K562 (cell line): ENCODE measurements around the gene BCAR3. TPM values are rescaled to one million over a fixed set of nuclear protein-coding genes. Genes with fewer than 3 reads are reported as not detected.

ENCODE experiments used
- ATAC-seq: fragments of 200-7000 bp; cut with Tn5 transposase; 3 replicates; pipeline ENCODE4 v1.9.1; 2020; ENCODE audit warnings: moderate library complexity
- BruUV-seq: library from RNA; stranded (reverse); fragments of 400-500 nt; replicated peaks from 2 replicates; lab custom pipeline; 2021; lab: Mats Ljungman, UMichigan
- CTCF ChIA-PET: fragments of 300-600 bp; formaldehyde crosslinking; extraction: SDS; loops from one replicate; lab custom pipeline; 2021; ENCODE audit warnings: low intra/inter-chr PET ratio; lab: Yijun Ruan, JAX
- POLR2A ChIA-PET: fragments of 300-600, 350-650 bp; sonication (Branson Sonifier 250); formaldehyde crosslinking; extraction: SDS; loops from one replicate; lab custom pipeline; 2021; ENCODE audit warnings: antibody characterized with exemption, inconsistent platforms; lab: Yijun Ruan, JAX
- DNase-seq, 4 experiments: peaks; one replicate each; pipeline versions ENCODE4 v3.0.0 to v3.0.0-alpha.2; 2011 to 2018; ENCODE audit warnings: low spot score in 3 of 4, mixed read lengths in 3 of 4; ENCODE audit errors: extremely low read depth in 1 of 4
- FAIRE-seq: peaks from 2 replicates; lab custom pipeline; 2011; peaks lifted over from hg19 to GRCh38; lab: Jason Lieb, UNC
- H2AFZ ChIP-seq: 2 replicates; pipeline ENCODE4 v1.6.0; 2011; ENCODE audit warnings: low read depth, low read length, control low read depth, inconsistent platforms
- H3K27ac ChIP-seq: fragments of 200-600 bp; 3 replicates; pipeline ENCODE4 v1.8.0; 2011; ENCODE audit warnings: low read depth, mild to moderate bottlenecking, control low read depth, inconsistent platforms, low read length, moderate library complexity, mixed read lengths; ENCODE audit errors: extremely low read depth
- H3K27me3 ChIP-seq, 2 experiments: fragments of 300-600 bp in 1 of 2; 2 replicates in 1 of 2; 3 replicates in 1 of 2; pipeline versions ENCODE4 v1.6.0 to v1.8.0; 2011; ENCODE audit warnings: inconsistent platforms in 2 of 2, low read length in 2 of 2, mild to moderate bottlenecking in 1 of 2, mixed read lengths in 1 of 2, moderate library complexity in 1 of 2; ENCODE audit not compliant: control insufficient read depth in 2 of 2, insufficient read depth in 2 of 2
- H3K36me3 ChIP-seq: fragments of 300-600 bp; 3 replicates; pipeline ENCODE4 v1.8.0; 2011; ENCODE audit warnings: mild to moderate bottlenecking, low read length, inconsistent platforms; ENCODE audit not compliant: control insufficient read depth, insufficient read depth
- H3K4me1 ChIP-seq, 2 experiments: fragments of 200-600 bp in 1 of 2; replicated peaks in 1 of 2; 2 replicates in 1 of 2; 3 replicates in 1 of 2; pipeline versions ENCODE4 v1.5.1 to v1.8.0; 2011; ENCODE audit warnings: inconsistent platforms in 2 of 2, low read length in 2 of 2, mild to moderate bottlenecking in 1 of 2, mixed read lengths in 1 of 2, moderate library complexity in 1 of 2; ENCODE audit not compliant: control insufficient read depth in 2 of 2, insufficient read depth in 2 of 2
- H3K4me2 ChIP-seq: 2 replicates; pipeline ENCODE4 v1.6.1; 2011; ENCODE audit warnings: low read length, control low read depth, inconsistent platforms, mixed read lengths; ENCODE audit not compliant: insufficient read depth
- H3K4me3 ChIP-seq: fragments of 200-600 bp; sonication (generic), shearing (Covaris generic); 2 replicates; pipeline ENCODE4 v1.5.1; 2016; ENCODE audit warnings: control low read depth, inconsistent platforms
- H3K79me2 ChIP-seq: fragments of 200-600 bp; 3 replicates; pipeline ENCODE4 v1.8.0; 2011; ENCODE audit warnings: low read length, inconsistent platforms; ENCODE audit not compliant: control insufficient read depth, insufficient read depth
- H3K9ac ChIP-seq, 2 experiments: 2 replicates each; pipeline versions ENCODE4 v1.6.0 to v1.6.1; 2011; ENCODE audit warnings: low read depth in 2 of 2, low read length in 2 of 2, control low read depth in 1 of 2, inconsistent platforms in 1 of 2, mild to moderate bottlenecking in 1 of 2, mixed read lengths in 1 of 2; ENCODE audit not compliant: insufficient read depth in 1 of 2
- H3K9me1 ChIP-seq: one replicate; pipeline ENCODE4 v1.6.0; 2011; ENCODE audit warnings: inconsistent platforms, mild to moderate bottlenecking, low read length, moderate library complexity; ENCODE audit not compliant: control insufficient read depth, insufficient read depth
- H3K9me3 ChIP-seq: replicated peaks from 2 replicates; pipeline ENCODE4 v1.5.1; 2011; ENCODE audit warnings: low read depth, low read length, inconsistent platforms; ENCODE audit not compliant: control insufficient read depth, insufficient read depth
- H4K20me1 ChIP-seq: replicated peaks from 2 replicates; pipeline ENCODE4 v1.6.1; 2011; ENCODE audit warnings: low read length, inconsistent platforms, mixed read lengths; ENCODE audit not compliant: control insufficient read depth, insufficient read depth
- EZH2 ChIP-seq: IDR thresholded peaks from 2 replicates; pipeline ENCODE4 v1.6.1; 2012; ENCODE audit warnings: low read depth, mild to moderate bottlenecking, inconsistent platforms, low read length, borderline replicate concordance
- L3MBTL2 ChIP-seq: fragments of 450-650 bp; IDR thresholded peaks from 2 replicates; pipeline ENCODE4 v1.6.1; 2016; ENCODE audit warnings: mild to moderate bottlenecking, moderate library complexity
- NRF1 ChIP-seq, 2 experiments: fragments of 450-650 bp; IDR thresholded peaks in 1 of 2; conservative IDR thresholded peaks in 1 of 2; 2 replicates each; pipeline ENCODE4 v1.6.1; 2014; ENCODE audit warnings: mild to moderate bottlenecking in 2 of 2
- SMAD4 ChIP-seq: fragments of 250-450 bp; sonication (Bioruptor Pico); conservative IDR thresholded peaks from 2 replicates; pipeline ENCODE4 v1.8.0; 2021; ENCODE audit warnings: inconsistent platforms, mild to moderate bottlenecking, moderate library complexity
- SP1 ChIP-seq: sonication (generic); formaldehyde crosslinking; IDR thresholded peaks from 2 replicates; pipeline ENCODE4 v1.8.1; 2022; ENCODE audit warnings: mild to moderate bottlenecking, missing genetic modification reagents
- WHSC1 ChIP-seq: IDR thresholded peaks from one replicate; pipeline ENCODE4 v1.6.1; 2012; ENCODE audit warnings: low read length, control low read depth, inconsistent platforms
- ZBTB1 ChIP-seq: sonication (generic); formaldehyde crosslinking; IDR thresholded peaks from 2 replicates; pipeline ENCODE4 v1.8.1; 2023; ENCODE audit warnings: missing genetic modification reagents, low read depth, mild to moderate bottlenecking, borderline replicate concordance
- ZFP1 ChIP-seq: fragments of 450-650 bp; formaldehyde crosslinking; IDR thresholded peaks from 2 replicates; pipeline ENCODE4 v1.4.0; 2020; ENCODE audit warnings: mild to moderate bottlenecking, mixed read lengths
- ZNF12 ChIP-seq: sonication (generic); formaldehyde crosslinking; IDR thresholded peaks from 2 replicates; pipeline ENCODE4 v1.4.0; 2020; ENCODE audit warnings: mild to moderate bottlenecking, missing genetic modification reagents
- WGBS: fragments of 100-300 bp; shearing (Covaris generic); methylation state at CpG from one replicate; pipeline ENCODE4 v1.1.6; 2016; ENCODE audit warnings: low coverage, mixed read lengths; ENCODE audit not compliant: insufficient coverage; ENCODE audit errors: missing lambda C conversion rate; 5-methylcytosine and 5-hydroxymethylcytosine counted together
- in situ Hi-C: fragments of 300-500 bp; cut with MboI; formaldehyde crosslinking; loops from 4 replicates; pipeline ENCODE4 v1.15.0; 2018; ENCODE audit warnings: inconsistent platforms, mixed read lengths
- intact Hi-C: fragments of 100-400 bp; cut with micrococcal nuclease; formaldehyde crosslinking; loops from 2 replicates; pipeline ENCODE4 v1.14.2; 2022
- polyA plus RNA-seq, 8 experiments: library from polyadenylated mRNA; depleted of rRNA in 4 of 8; stranded (reverse) in 5 of 8; unstranded in 3 of 8; fragments of >200 nt; fragmentation: Nextera tagmentation in 2 of 8; fragmentation: Illumina TruSeq in 1 of 8; extraction: Ambion mirVana in 2 of 8; extraction: Trizol in 1 of 8; gene quantifications; 2 replicates each; pipeline versions ENCODE4 v1.2.1 to v1.2.3, GENCODE V29; 2011 to 2014; ENCODE audit warnings: inconsistent platforms in 1 of 8, missing spikeins in 1 of 8
- total RNA-seq, 7 experiments: library from RNA; depleted of rRNA in 6 of 7; stranded (reverse); fragments of >200 nt in 6 of 7; fragmentation: Illumina TruSeq in 2 of 7; extraction: Trizol in 2 of 7; gene quantifications; 2 replicates each; pipeline versions ENCODE4 v1.2.1 to v1.2.3, GENCODE V29; 2011 to 2021; ENCODE audit warnings: low replicate concordance in 1 of 7
- TF ChIP-seq, protein P1 (sequence below): fragments of 250-450 bp; sonication (Bioruptor Pico); IDR thresholded peaks from 2 replicates; pipeline ENCODE4 v1.5.0; 2021

The BCAR3 gene
- total and polyA plus RNA-seq, 9 of the 15 experiments (the other 6 are each of a cell fraction or from before 2014, with no cell fraction given) = 1.8 to 6.3 (median 3.8) TPM

DNA sequence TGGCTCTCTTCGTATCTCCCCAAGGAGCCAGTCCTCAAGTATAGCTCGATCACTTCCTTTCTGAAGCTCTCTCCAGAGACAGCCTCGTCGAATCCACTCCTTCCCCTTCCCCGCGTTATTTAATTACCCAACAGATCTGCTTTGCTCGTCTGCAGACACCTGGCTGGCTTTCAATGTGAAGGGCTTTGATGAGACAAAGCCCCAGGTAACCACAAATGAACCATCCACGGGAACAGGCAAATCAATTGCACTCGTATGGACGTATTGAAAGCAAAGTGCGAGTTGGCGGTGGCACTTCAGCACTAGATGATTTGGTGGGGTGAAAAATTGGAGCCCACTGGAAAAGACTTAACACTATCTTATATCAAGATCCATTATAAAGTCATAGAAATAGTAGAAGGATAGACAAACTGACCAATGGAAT is 364 bp upstream of the BCAR3 start:
- FAIRE-seq (peak; percentile 19), ATAC-seq (no peak), DNase-seq (no peak)
- Histone ChIP-seq H3K27ac (no peak overlapping the region), H3K27me3 (peaks cover 19 to 34% of the 10 kb centered on the region in 2 experiments; a peak in 4 of 5 replicates), H3K9me1 (no peaks in the 10 kb centered on the region), H3K4me2 (peak overlapping the region; percentile 74), H3K9me3 (no peaks in the 10 kb centered on the region), H3K79me2 (no peaks in the 10 kb centered on the region), H4K20me1 (no peaks in the 10 kb centered on the region), H3K9ac (peak overlapping the region in 1 of 2 experiments; percentile 75; a peak in 1 of 4 replicates), H3K4me1 (peaks cover 2 to 15% of the 10 kb centered on the region in 2 experiments; a peak in 4 of 5 replicates), H3K36me3 (no peaks in the 10 kb centered on the region), H3K4me3 (peak overlapping the region; percentile 43), H2AFZ (peak overlapping the region; percentile 71)
- TF ChIP-seq ZNF12 (no peak), SP1 (CRISPR knock-in tag) (no peak), EZH2 (0 out of 2 replicates have a peak, but pooled peaks have one; percentile 64), WHSC1 (no peak), SMAD4 (CRISPR knock-in tag) (no peak), ZBTB1 (CRISPR knock-in tag) (0 out of 2 replicates have a peak, but pooled peaks have one; percentile 16), NRF1 (conservative IDR thresholded peaks at IDR 0.05 in 1 of 2, IDR thresholded peaks at IDR 0.05 in 1 of 2) (0 out of 4 replicates have a peak, but pooled peaks of 1 of the 2 experiments have one; percentile 28), L3MBTL2 (peak; percentile 43; the same call in 1 of the 2 replicates), ZFP1 (CRISPR knock-in tag) (no peak)
- TF ChIP-seq, protein P1, sequence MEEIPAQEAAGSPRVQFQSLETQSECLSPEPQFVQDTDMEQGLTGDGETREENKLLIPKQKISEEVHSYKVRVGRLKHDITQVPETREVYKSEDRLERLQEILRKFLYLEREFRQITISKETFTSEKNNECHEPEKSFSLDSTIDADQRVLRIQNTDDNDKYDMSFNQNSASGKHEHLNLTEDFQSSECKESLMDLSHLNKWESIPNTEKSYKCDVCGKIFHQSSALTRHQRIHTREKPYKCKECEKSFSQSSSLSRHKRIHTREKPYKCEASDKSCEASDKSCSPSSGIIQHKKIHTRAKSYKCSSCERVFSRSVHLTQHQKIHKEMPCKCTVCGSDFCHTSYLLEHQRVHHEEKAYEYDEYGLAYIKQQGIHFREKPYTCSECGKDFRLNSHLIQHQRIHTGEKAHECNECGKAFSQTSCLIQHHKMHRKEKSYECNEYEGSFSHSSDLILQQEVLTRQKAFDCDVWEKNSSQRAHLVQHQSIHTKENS = no peak
- intact Hi-C loops (loop anchor here (2.0 kb wide), 1 partner anchor 53 kb away; no protein-coding TSS in a partner anchor), in situ Hi-C loops (no loop called here)
- 17% methylated on average over 12 of the region's 12 CpGs for WGBS
- ChIA-PET CTCF (no interaction called here), POLR2A (interaction anchor here (0.6 to 1.0 kb wide), 5 partner anchors 12 to 384 kb away, joined by 3 read pairs; no protein-coding TSS in a partner anchor)
- BruUV-seq = no TSS peak
